K562 (cell line): ENCODE measurements around the gene RBMX. TPM values are rescaled to one million over a fixed set of nuclear protein-coding genes. Genes with fewer than 3 reads are reported as not detected.
A peak's percentile ranks its signal among the peaks of the same experiment; 100 is the strongest.

Source experiments
- ADNP ChIP-seq: fragments of 200-800 bp; sonication (Bioruptor generic); IDR thresholded peaks from 2 replicates; pipeline ENCODE4 v1.6.1; 2016; ENCODE audit warnings: missing genetic modification characterization, missing compliant biosample characterization
- BHLHE40 ChIP-seq: IDR thresholded peaks from 2 replicates; pipeline ENCODE4 v1.6.1; 2011; ENCODE audit warnings: low read length, improper control_type of control experiment
- CC2D1A ChIP-seq: fragments of 450-650 bp; IDR thresholded peaks from 2 replicates; pipeline ENCODE4 v1.6.1; 2017; ENCODE audit warnings: mild to moderate bottlenecking
- LEF1 ChIP-seq: fragments of 450-650 bp; IDR thresholded peaks from 2 replicates; pipeline ENCODE4 v1.6.1; 2016; ENCODE audit warnings: mild to moderate bottlenecking
- MECOM ChIP-seq: fragments of 250-450 bp; sonication (Bioruptor Pico); IDR thresholded peaks from 2 replicates; pipeline ENCODE4 v1.8.0; 2022; ENCODE audit warnings: inconsistent platforms
- MGA ChIP-seq: fragments of 450-650 bp; IDR thresholded peaks from 2 replicates; pipeline ENCODE4 v1.6.1; 2016; ENCODE audit warnings: mild to moderate bottlenecking, moderate library complexity
- PATZ1 ChIP-seq: fragments of 250-450 bp; sonication (Bioruptor Pico); IDR thresholded peaks from 2 replicates; pipeline ENCODE4 v1.5.0; 2020; ENCODE audit warnings: mild to moderate bottlenecking, borderline replicate concordance
- PHB2 ChIP-seq: fragments of 450-650 bp; IDR thresholded peaks from 2 replicates; pipeline ENCODE4 v1.6.1; 2017; ENCODE audit warnings: low read depth
- PKNOX1 ChIP-seq: fragments of 450-650 bp; IDR thresholded peaks from 2 replicates; pipeline ENCODE4 v1.6.1; 2016
- POU5F1 ChIP-seq: fragments of 150-350 bp; IDR thresholded peaks from 2 replicates; pipeline ENCODE4 v1.6.1; 2014; ENCODE audit warnings: borderline replicate concordance, low read length, low read depth, mild to moderate bottlenecking; ENCODE audit not compliant: partially characterized antibody
- TGIF2 ChIP-seq: sonication (generic); formaldehyde crosslinking; IDR thresholded peaks from 2 replicates; pipeline ENCODE4 v1.8.1; 2022; ENCODE audit warnings: mild to moderate bottlenecking, missing genetic modification reagents, moderate library complexity
- THRB ChIP-seq: fragments of 450-650 bp; formaldehyde crosslinking; conservative IDR thresholded peaks from 2 replicates; pipeline ENCODE4 v1.4.0; 2022; ENCODE audit warnings: mild to moderate bottlenecking, missing genetic modification characterization
- TRIM28 ChIP-seq: fragments of 450-650 bp; IDR thresholded peaks from 2 replicates; pipeline ENCODE4 v1.6.1; 2017
- polyA plus RNA-seq, 8 experiments: library from polyadenylated mRNA; depleted of rRNA in 4 of 8; stranded (reverse) in 5 of 8; unstranded in 3 of 8; fragments of >200 nt; fragmentation: Nextera tagmentation in 2 of 8; fragmentation: Illumina TruSeq in 1 of 8; extraction: Ambion mirVana in 2 of 8; extraction: Trizol in 1 of 8; gene quantifications; 2 replicates each; pipeline versions ENCODE4 v1.2.1 to v1.2.3, GENCODE V29; 2011 to 2014; ENCODE audit warnings: inconsistent platforms in 1 of 8, missing spikeins in 1 of 8
- total RNA-seq, 7 experiments: library from RNA; depleted of rRNA in 6 of 7; stranded (reverse); fragments of >200 nt in 6 of 7; fragmentation: Illumina TruSeq in 2 of 7; extraction: Trizol in 2 of 7; gene quantifications; 2 replicates each; pipeline versions ENCODE4 v1.2.1 to v1.2.3, GENCODE V29; 2011 to 2021; ENCODE audit warnings: low replicate concordance in 1 of 7

RBMX gene
- total and polyA plus RNA-seq, 9 of the 15 experiments (the other 6 are each of a cell fraction or from before 2014, with no cell fraction given): 405 to 671 (median 540) TPM

GRCh38 chrX:136880452-136881013, at the start of gene RBMX (continued):
- no peak for TF ChIP-seq PATZ1 (CRISPR knock-in tag)
- TF ChIP-seq POU5F1: no peak
- TF ChIP-seq CC2D1A: peak; percentile 44; the same call in 1 of the 2 replicates
- TF ChIP-seq BHLHE40: no peak
- no peak for TF ChIP-seq THRB (CRISPR knock-in tag)
- no peak for TF ChIP-seq MECOM (CRISPR knock-in tag)
- TF ChIP-seq TRIM28: no peak
- TF ChIP-seq PKNOX1: peak; percentile 99
- TF ChIP-seq PHB2: no peak
- TF ChIP-seq MGA: peak; percentile 41
- TF ChIP-seq TGIF2 (CRISPR knock-in tag): no peak
- no peak for TF ChIP-seq LEF1
- TF ChIP-seq ADNP (tag): no peak
